ENCODE results near the gene TMEM131.

Gene TMEM131

GRCh38 chr2:97812931-97813330 is 182.8 kb downstream of the TMEM131 start:
- TF ChIP-seq, protein P1, sequence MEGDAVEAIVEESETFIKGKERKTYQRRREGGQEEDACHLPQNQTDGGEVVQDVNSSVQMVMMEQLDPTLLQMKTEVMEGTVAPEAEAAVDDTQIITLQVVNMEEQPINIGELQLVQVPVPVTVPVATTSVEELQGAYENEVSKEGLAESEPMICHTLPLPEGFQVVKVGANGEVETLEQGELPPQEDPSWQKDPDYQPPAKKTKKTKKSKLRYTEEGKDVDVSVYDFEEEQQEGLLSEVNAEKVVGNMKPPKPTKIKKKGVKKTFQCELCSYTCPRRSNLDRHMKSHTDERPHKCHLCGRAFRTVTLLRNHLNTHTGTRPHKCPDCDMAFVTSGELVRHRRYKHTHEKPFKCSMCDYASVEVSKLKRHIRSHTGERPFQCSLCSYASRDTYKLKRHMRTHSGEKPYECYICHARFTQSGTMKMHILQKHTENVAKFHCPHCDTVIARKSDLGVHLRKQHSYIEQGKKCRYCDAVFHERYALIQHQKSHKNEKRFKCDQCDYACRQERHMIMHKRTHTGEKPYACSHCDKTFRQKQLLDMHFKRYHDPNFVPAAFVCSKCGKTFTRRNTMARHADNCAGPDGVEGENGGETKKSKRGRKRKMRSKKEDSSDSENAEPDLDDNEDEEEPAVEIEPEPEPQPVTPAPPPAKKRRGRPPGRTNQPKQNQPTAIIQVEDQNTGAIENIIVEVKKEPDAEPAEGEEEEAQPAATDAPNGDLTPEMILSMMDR (IDR thresholded peaks at IDR 0.05; ENCODE audit: control extremely low read depth, extremely low read depth, low read depth, missing control alignments) = no peak
- no peak for DNase-seq (ENCODE audit: extremely low spot score)
- ChIA-PET CTCF (no interaction called here), POLR2A (interaction anchor here (0.7 kb wide), 1 partner anchor 8 kb away, joined by 4 read pairs; no protein-coding TSS in a partner anchor)

DNA sequence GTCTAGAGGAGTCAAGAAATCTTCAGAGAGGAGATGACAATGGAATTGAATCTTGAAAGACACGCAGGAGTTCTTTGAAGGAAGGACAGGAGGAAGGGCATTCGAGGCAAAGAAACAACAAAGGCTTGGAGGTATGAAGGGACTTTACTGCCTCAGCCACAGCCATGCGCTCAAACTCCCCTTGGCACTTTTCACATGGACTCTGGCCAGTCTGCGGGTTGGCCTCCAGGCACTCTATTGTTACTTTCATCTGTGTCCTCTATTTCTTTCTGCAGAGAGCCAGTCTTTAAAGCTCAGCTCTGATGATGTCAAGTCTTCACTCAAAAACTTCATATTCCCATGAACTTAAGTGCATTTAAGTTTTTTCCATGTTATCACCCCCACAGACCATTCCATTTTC is 186.9 kb downstream of the TMEM131 start:
- TF ChIP-seq, protein P1 (IDR thresholded peaks at IDR 0.05; ENCODE audit: control extremely low read depth, extremely low read depth, low read depth, missing control alignments) = no peak
- DNase-seq (ENCODE audit: extremely low spot score) = no peak
- ChIA-PET CTCF (interaction anchor here (0.6 to 2.6 kb wide), 8 partner anchors 9 to 577 kb away, joined by 3 to 13 read pairs (median 4); no protein-coding TSS in a partner anchor), POLR2A (no interaction called here)

DNA sequence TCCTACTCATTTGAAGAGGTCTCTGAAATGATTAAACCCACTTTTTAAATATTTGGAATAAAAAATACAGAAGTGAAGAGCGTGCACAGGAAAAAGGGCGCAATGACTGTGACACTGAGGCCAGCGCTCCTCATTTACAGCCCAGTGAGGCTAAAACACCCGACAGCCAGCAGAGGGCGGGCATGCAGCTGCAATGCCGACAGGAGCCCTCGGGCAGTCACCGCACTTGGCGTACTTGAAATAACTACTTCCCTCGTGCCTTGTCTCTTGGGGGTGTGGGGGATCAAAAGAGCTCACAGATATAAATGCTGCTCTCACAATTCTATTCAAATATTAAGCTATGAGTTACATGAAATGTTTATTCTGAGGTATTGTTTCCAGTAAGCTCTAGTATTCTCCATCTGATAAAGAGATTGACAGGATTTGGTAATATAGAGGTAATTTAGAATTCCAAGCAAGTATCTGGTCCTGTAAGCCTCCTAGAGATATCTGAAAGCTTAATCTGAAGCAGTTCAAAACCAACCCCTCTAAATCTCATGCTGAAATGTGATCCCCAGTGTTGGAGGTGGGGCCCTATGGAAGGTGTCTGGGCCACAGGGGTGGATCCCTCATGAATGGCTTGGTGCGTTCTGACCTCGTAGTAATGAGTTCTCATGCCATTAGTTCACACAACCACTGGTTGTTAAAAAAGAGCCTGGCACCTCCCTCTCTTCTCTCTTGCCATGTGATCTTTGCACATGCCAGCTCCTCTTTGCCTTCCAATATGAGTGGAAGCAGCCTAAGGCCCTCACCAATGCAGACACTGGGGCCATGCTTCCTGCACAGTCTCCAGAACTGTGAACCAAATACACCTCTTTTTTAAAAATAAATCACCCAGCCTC is 188.8 kb downstream of the TMEM131 start:
- TF ChIP-seq, protein P1 (IDR thresholded peaks at IDR 0.05; ENCODE audit: control extremely low read depth, extremely low read depth, low read depth, missing control alignments) = peak; percentile 93
- peak; percentile 73 for DNase-seq (ENCODE audit: extremely low spot score)
- CTCF ChIA-PET = interaction anchor here (0.7 to 2.3 kb wide), 49 partner anchors 8 to 796 kb away, joined by 3 to 23 read pairs (median 4); no protein-coding TSS in a partner anchor
- POLR2A ChIA-PET = no interaction called here

GRCh38 chr2:97805776-97806175 is 190.0 kb downstream of the TMEM131 start:
- ChIA-PET CTCF (interaction anchor here (1.1 to 2.3 kb wide), 19 partner anchors 9 to 579 kb away, joined by 3 to 23 read pairs (median 5); no protein-coding TSS in a partner anchor), POLR2A (no interaction called here)

DNA sequence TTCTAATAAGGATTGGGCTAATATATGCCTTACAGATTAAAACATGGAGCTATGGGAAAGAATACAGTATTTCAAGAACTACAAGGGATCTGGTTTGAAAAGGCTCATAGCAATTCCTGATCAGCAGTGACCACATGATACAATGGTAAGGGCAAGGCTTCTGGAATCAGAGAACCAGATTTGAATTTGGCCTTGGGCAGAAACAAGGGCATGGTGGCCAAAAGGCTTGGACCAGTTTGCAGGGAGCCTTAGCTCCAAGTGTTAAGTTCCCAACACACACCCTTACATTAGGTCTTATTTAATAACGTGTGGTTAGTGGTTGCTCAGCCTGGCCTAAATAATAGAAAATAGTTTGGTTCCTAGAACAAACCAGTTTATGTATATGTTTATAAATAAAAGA is 194.7 kb downstream of the TMEM131 start:
- no peak for DNase-seq (ENCODE audit: extremely low spot score)
- POLR2A ChIA-PET = no interaction called here
- CTCF ChIA-PET = interaction anchor here (0.8 to 1.3 kb wide), 5 partner anchors 10 to 101 kb away, joined by 3 to 6 read pairs (median 4); no protein-coding TSS in a partner anchor
- TF ChIP-seq, protein P1 (IDR thresholded peaks at IDR 0.05; ENCODE audit: control extremely low read depth, extremely low read depth, low read depth, missing control alignments) = no peak

More at GRCh38 chr2:97805776-97806175, 190.0 kb downstream of the TMEM131 start:
- TF ChIP-seq, protein P1 (IDR thresholded peaks at IDR 0.05; ENCODE audit: control extremely low read depth, extremely low read depth, low read depth, missing control alignments) = no peak
- no peak for DNase-seq (ENCODE audit: extremely low spot score)

GRCh38 chr2:97798416-97798815 is 197.3 kb downstream of the TMEM131 start:
- no peak for DNase-seq (ENCODE audit: extremely low spot score)
- TF ChIP-seq, protein P1 (IDR thresholded peaks at IDR 0.05; ENCODE audit: control extremely low read depth, extremely low read depth, low read depth, missing control alignments) = no peak
- POLR2A ChIA-PET = no interaction called here
- CTCF ChIA-PET = interaction anchor here (0.7 to 1.0 kb wide), 2 partner anchors 9 to 471 kb away, joined by 3 read pairs; no protein-coding TSS in a partner anchor

Data from GM10248 (cell line).